HEK293 (cell line): ENCODE data around the gene UGT1A4.

Experiments used
- MEIS1 ChIP-seq: sonication (generic); formaldehyde crosslinking; IDR thresholded peaks from 2 replicates; pipeline ENCODE4 v1.8.1; 2022; ENCODE audit warnings: missing genetic modification reagents, mild to moderate bottlenecking, borderline replicate concordance
- ZNF10 ChIP-seq: fragments of 450-650 bp; formaldehyde crosslinking; IDR thresholded peaks from 2 replicates; pipeline ENCODE4 v1.5.1; 2017; ENCODE audit warnings: missing biosample characterization, missing genetic modification characterization
- ZNF114 ChIP-seq: fragments of 450-650 bp; formaldehyde crosslinking; IDR thresholded peaks from 2 replicates; pipeline ENCODE4 v1.5.0; 2017; ENCODE audit warnings: missing biosample characterization, missing genetic modification characterization
- ZNF311 ChIP-seq: fragments of 450-650 bp; formaldehyde crosslinking; IDR thresholded peaks from 2 replicates; pipeline ENCODE4 v1.5.1; 2017; ENCODE audit warnings: missing biosample characterization, missing genetic modification characterization, borderline replicate concordance
- TF ChIP-seq, protein P1 (sequence below): fragments of 450-650 bp; formaldehyde crosslinking; IDR thresholded peaks from 2 replicates; pipeline ENCODE4 v1.5.1; 2016; ENCODE audit warnings: missing biosample characterization, missing genetic modification characterization
- TF ChIP-seq, protein P2 (sequence below): sonication (generic); formaldehyde crosslinking; IDR thresholded peaks from 2 replicates; pipeline ENCODE4 v1.8.1; 2022; ENCODE audit warnings: mild to moderate bottlenecking, moderate library complexity, missing genetic modification reagents

DNA sequence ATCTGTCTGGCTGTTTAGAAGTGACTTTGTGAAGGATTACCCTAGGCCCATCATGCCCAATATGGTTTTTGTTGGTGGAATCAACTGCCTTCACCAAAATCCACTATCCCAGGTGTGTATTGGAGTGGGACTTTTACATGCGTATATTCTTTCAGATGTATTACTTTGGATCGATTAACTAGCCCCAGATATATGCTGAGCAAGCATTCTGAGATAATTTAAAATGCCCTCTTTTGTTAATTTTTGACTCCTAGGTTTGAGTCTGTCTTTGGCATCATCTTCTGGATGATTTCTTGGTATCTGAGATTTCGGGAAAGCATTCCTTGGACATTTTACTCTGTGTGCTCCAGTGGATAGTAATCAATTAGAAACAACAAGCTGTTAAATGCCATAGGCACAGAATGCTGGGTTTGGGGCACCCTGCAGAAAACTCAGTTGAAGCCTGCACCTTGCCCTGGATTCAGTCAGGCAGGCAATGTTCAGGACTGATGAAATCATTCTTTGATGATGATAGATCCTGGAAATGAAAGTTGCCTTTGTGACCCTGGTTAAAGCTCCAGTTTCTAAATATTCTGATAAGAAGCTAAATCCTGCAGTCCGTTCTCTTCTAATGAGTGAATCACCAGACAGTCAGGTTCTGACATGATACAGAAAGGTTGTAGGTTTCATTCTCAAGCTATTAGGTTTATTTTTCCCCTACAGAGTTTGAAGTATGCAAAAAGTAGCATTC is 42.7 kb downstream of the UGT1A4 start:
- TF ChIP-seq, protein P1, sequence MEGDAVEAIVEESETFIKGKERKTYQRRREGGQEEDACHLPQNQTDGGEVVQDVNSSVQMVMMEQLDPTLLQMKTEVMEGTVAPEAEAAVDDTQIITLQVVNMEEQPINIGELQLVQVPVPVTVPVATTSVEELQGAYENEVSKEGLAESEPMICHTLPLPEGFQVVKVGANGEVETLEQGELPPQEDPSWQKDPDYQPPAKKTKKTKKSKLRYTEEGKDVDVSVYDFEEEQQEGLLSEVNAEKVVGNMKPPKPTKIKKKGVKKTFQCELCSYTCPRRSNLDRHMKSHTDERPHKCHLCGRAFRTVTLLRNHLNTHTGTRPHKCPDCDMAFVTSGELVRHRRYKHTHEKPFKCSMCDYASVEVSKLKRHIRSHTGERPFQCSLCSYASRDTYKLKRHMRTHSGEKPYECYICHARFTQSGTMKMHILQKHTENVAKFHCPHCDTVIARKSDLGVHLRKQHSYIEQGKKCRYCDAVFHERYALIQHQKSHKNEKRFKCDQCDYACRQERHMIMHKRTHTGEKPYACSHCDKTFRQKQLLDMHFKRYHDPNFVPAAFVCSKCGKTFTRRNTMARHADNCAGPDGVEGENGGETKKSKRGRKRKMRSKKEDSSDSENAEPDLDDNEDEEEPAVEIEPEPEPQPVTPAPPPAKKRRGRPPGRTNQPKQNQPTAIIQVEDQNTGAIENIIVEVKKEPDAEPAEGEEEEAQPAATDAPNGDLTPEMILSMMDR: no peak
- TF ChIP-seq MEIS1 (no peak), ZNF114 (tag by site-specific recombination) (no peak), ZNF311 (tag by site-specific recombination) (no peak), ZNF10 (tag by site-specific recombination) (no peak)
- TF ChIP-seq, protein P2, sequence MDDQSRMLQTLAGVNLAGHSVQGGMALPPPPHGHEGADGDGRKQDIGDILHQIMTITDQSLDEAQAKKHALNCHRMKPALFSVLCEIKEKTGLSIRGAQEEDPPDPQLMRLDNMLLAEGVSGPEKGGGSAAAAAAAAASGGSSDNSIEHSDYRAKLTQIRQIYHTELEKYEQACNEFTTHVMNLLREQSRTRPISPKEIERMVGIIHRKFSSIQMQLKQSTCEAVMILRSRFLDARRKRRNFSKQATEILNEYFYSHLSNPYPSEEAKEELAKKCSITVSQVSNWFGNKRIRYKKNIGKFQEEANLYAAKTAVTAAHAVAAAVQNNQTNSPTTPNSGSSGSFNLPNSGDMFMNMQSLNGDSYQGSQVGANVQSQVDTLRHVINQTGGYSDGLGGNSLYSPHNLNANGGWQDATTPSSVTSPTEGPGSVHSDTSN (CRISPR knock-in tag): no peak
